HG03097 (cell line): ENCODE data around the gene APC.

Source experiments
- ATAC-seq: cut with Tn5 transposase; IDR thresholded peaks from one replicate; pipeline ENCODE4 v1.9.1; 2021; ENCODE audit not compliant: unreplicated experiment, low FRiP score

Gene APC

DNA sequence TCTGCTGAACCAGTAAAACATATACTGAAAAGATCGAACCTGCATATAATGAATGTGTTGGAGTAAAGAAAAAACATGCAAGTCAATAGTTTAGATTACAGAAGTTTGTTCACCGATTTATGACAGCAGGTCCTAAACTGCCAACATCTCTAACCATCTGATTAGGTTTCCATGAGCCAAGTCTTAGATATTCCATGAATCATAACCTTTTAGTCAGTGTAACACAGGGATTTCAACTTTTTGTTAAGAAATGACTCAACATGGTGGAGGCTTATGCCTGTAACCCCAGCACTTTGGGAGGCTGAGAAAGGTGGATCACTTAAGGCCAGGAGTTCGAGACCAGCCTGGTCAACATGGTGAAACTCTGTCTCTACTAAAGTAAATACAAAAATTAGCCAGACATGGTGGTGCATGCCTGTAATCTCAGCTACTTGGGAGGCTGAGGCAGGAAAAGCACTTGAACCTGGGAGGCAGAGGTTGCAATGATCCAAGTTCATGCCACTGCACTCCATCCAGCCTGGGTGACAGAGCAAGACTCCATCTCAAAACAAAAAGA lies 38.7 kb downstream of the APC start:
- ATAC-seq: no peak

DNA sequence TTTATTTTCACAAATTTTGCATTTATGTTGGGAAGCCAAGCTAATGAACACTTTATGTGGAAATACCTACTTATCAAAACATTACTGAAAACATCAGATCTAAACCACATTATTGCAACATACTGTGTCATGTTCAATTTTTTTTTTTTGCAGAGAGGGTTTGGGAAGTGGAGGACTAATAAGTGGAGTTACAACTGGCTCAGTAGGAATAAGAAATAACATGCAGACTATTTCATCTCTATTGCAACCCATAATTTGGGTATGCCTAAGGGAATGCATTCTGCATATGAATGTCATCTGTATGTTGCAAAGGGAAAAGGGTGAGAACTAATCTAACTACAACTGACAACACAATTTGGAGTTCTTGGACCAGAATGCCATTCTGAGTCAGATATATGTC lies 41.8 kb downstream of the APC start:
- ATAC-seq: no peak

DNA sequence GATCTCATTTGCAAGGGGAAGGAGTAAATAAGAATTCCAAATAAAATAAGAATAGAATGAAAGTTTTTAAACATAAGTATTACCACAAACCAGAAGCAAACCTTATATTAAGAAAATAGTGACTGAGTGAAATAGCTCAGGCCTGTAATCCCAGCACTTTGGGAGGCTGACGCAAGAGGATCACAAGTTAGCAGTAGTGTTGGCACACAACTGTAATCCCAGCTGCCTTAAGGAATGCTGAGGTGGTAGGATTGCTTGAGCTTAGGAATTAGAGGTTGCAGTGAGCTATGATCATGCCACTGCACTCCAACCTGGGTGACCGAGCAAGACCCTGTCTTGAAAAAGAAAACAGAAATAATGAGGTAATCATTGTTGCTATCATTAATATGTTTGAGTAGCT lies 47.0 kb downstream of the APC start:
- no peak for ATAC-seq

DNA sequence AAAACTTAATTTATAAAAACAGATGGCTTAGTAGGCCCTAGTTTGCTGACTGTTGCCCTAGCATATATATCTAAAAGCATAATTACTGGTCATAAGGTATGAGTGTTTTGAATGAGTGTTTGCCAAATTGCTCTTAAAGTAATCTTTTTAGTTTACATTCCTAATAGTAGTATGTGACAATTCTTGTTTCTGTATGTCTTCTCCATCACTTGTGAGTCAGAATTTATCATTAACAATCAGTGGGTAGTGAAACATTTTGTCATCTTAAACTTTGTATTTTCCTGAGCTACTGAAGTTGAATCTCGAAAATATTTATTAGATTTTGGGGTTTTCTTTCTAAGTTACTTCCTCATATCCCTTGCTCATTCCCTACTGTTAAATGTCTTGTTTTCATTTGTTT lies 49.6 kb downstream of the APC start:
- no peak for ATAC-seq

DNA sequence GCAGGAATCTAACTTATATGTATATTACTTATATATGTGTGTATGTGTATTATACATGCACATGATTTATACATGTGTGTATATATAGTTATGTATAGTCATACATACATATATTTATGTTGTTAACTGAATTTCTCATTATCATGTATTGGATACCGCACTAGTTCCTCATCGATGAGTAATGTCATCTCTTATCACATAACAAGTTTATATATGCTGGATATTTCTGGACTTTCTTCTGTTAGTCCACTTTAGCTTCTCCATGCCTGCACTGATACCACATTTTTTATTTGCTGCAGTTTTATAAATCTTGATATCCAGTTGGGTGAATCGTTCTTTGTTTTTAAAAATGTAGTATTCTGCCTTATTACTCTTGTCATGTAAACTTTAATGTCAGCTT lies 50.2 kb downstream of the APC start:
- no peak for ATAC-seq

DNA sequence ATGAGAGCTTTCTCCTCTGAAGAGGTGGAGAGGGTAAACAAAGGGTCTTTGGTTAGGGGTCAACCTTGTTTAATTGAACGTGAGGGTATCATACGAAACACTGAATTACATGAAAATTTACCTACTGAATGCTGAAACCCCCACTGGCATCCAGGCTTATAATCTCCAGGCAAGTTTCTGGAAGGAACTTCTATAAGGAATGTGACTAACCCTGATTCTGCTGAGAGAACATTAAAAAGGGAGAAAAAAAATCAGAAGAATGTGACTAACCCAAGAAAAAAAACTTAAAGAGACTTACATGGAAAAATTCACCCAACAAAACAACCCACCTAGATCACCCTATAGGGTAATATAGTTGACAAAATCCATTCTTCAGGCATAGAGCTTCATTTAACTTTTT lies 55.5 kb downstream of the APC start:
- no peak for ATAC-seq

DNA sequence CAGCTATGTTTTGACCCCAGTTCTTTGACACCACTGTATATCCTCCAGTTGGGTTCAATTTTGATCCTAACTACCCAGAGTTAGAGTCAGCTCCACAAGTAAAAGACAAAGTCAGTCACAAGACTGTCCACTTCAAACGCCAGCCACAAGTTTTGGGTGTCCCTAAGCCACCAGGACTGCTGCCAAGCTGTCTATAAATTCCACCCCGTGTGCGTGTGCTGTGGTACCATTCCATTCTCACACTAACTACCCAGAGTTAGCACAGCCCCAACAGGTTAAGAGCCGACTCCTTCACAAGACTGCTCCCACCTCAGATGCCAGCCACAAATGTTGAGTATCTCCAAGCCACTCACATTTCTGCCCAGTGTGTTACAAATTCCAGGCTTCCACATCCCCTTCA lies 56.7 kb downstream of the APC start:
- ATAC-seq: no peak

DNA sequence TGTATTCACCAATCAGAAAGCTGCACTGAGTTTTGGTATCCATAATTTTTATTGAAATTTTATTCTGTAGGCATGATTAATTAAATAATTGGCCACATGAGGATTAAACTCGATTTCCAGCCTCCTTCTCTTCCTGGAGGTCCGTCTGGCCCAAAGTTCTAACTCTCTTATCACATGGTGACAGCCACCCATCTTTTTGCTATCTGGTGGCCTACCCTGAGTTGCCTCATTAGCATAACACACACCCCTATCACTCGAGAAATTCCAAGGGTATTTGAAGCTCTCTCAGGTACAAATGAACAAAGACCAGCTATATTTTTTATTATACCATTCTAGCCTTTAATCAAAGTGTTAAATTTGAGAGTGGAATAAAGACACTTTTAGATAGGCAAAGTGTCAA lies 57.7 kb downstream of the APC start:
- ATAC-seq: no peak

DNA sequence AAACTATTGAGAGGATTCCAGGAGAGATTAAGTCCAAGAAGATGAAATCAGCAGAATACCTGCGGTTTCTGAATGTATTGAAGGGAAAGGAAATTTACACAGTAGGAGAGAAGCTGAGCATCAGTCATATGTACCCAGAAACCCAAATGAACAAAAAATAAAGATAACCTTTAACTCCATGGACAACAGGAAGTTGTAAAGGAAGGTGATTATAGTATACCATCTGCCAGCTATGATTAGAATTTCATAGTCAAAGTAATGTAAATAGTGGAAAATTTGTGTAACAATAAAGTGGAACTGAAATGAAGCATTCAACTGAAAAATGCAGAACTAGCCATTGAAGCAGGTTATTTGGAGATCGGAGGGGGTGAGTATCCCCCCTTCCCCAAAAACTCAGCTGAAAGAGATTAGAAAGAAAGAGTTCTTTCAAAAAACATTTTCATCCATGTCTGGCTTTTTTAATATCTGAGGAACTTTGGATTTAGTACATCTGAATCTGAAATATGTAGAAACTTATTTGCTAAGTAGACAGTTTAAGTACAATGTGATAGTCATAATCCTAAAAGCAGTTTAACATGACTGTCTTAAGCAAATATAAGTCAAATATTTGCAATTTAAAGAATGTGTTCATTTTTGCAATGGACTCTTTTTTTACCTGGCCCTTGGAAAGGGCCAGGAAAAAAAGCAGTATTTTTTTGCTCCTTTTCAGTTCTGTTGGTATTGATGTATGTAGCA lies 58.4 kb downstream of the APC start:
- ATAC-seq: no peak

DNA sequence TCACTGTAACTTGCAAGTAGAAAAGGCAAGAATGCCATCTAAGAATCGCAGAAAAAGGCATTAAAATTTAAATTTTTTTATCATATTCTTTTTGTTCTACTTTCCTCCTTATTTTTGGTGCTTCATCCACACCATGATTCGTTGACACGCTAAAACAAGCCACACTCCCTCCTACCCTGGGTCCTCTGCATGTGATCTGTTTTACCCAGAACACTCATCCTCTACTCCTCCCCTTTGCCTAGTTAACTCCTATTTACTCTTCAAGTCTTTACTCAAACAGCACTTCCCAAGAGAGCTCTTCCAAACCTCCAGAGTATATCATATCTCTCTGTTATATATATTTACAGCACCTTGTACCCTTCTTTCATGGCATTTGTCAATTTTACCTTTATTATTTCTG lies 62.0 kb downstream of the APC start:
- ATAC-seq: no peak

DNA sequence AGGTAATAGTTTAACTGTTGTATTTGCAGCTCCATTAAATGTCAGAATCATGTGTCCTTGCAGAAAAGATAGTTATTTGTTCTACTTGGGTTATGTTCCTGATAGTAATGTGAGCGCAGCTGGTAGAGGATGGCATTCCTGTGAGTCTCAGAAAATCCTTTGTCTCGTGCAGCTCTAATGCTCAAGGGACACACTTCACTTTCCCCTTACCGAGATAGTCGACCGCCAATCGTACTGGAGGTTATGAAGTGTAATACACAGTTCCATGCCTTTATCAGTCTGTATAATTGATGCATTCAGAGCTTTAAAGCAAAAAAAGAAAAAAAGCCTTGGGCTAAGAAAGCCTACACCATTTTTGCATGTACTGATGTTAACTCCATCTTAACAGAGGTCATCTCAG lies 63.2 kb downstream of the APC start:
- ATAC-seq: no peak

DNA sequence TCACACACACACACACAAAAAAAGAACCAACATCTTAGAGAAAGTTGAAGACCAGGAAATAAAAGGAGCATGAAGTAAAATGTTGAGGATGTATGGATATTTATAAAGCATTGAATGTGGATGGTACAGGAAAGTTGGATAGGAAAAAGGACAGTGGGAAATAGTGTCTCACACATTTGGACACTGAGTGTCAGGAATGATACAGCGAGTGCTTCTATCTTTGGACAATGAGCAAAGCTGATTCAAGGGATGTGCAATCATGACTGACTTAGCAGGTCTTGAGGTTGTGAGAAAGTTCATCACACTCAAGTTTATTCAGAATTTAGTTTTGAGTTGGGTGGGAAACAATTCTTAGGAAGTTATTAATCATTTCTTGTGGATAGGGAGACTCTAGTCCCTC lies 73.3 kb downstream of the APC start:
- no peak for ATAC-seq

DNA sequence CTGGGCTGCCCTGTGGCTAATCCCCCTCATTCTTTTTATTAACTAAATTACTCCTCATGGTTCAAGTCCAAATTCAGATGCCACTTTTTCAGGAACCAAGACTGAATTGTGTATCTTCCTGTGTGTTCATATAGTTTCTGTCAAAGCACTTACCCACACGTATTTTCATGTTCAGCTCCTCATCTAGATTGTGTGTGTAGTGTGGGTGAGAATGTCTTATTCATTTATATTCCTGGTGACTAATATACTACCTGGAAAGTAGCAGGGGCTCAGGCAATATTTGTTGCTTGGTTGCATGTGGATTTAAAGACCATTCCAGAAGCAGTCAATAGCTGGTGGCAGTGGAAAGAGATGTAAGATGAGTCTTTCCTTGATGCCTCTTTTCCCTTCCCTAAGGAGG lies 74.9 kb downstream of the APC start:
- ATAC-seq: no peak

DNA sequence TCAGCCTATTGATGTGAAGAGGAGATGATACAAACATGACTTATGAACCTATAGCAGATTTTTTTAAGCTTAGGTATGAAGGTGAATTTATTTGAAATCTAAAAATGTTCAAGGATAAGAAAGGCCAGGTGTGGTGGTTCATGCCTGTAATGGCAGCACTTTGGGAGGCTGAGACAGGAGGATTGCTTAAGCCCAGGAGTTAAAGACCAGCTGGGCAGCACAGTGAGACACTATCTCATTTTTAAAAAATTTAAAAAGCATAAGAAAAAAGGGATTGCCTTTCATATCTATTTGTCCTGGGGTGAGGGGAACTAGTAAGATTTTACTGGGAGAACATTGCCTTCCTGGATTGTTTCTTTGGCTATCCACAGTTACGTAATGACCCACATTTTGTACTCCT lies 82.6 kb downstream of the APC start:
- ATAC-seq: no peak

DNA sequence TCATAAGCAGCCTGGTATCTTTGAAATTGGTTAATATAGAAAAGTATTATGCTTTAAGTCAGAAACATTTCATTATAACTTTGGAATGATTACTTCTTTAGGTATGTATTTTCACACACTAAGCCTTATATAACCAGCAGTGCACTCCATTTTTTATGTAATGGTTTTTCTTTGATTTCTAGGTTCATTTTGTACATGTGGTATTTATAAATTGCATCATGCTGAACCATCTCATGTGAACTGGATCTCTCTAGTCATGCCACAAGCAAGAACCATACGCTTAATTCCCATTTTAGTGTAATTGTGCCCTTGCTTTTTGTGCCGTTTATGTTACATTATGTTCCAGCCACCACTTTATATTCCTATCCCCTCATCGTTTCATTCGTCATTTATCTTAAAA lies 84.8 kb downstream of the APC start:
- ATAC-seq: no peak

DNA sequence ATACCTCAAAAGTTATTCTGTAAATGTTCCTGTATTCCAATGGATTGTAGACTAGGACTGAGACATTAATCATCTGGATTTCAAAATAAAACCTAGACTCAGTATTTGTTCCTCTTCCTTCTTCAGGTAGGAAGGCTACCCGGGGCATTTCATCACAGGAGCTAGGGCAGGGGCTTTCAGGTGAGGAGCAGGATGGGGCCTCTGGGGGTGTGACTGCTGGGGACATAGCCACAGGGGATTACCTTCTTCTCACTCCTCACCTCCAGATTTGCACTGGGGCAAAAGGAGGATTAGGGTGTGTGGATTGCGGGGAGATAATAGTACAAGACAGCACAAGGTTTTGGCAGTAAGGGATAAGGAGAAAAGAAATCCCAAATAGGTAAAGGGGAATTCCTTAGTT lies 85.5 kb downstream of the APC start:
- ATAC-seq: no peak

DNA sequence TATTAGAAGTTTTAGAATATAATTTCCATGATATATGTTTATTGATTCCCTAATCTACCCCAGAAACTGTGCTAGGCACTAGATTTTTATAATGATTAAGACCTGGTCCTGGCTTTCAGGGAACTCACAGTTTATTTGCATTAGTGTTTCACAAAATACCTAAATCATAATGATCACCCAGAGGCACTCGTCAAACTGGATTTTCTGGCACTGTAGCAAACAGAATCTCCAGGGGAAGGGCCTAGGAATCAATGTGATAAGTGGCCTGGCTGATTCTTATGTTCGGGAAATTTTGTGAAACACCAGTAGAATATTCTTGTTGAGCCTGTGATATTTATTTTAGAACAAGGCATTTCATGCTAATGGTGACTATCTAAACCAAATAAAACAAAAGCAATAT lies 86.0 kb downstream of the APC start:
- no peak for ATAC-seq

DNA sequence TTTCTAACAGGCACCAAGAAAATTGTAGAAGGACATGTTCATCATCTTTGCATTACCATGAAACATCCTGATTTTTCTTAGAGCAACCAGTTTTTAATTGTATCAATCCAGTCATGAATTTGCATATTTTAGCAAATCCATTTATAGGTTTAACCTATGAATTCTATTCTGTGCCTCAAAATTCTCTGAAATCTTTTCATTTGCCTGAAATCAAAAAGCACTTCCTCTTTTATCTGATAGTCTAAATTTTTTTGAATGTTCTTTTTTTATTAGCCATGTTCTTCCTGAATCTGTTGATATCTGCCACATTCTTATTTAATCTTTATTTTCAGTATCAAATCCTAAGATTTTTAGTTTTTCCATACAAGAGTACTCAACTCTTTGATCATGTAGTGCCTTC lies 86.5 kb downstream of the APC start:
- ATAC-seq: no peak

DNA sequence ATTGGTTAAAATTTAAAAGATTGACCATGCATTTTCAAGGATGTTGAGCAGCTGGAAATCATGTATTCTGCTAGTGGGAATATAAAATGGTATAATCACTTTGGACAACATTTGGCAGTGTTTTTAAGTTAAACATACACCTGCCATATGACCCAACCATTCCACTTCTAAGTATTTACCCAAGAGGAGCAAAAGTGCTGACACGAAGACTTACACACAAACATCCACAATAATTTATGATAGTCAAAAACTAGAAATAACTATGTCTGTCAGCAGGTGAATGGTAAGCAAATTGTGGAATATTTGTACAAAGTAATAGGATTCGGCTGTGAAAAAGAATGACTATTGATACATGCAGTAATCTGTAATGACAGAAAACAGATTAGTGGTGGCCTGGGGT lies 92.7 kb downstream of the APC start:
- ATAC-seq: no peak

DNA sequence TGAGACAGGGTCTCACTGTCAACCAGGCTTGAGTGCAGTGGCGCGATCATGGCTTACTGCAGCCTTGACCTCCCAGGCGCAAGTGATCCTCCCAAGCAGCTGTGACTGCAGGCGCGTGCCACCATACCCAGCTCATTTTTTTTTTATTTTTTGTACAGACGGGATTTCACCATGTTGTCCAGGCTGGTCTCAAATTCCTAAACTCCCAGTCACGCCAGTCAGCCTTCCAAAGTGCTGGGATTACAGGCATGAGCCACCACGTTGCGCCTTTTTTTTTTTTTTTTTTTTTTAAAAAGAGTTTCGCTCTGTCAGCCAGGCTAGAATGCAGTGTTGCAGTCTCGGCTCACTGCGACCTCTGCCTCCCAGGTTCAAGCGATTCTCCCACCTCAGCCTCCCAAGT lies 96.3 kb downstream of the APC start:
- ATAC-seq: no peak

DNA sequence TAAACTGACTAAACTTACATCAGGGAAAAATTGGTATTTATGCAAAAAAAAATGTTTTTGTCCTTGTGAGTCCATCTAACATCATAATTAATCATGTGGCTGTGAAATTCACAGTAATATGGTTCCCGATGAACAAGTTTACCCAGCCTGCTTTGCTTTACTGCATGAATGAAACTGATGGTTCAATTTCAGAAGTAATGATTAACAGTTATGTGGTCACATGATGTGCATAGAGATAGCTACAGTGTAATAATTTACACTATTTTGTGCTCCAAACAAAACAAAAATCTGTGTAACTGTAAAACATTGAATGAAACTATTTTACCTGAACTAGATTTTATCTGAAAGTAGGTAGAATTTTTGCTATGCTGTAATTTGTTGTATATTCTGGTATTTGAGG lies 106.8 kb downstream of the APC start:
- ATAC-seq: no peak

DNA sequence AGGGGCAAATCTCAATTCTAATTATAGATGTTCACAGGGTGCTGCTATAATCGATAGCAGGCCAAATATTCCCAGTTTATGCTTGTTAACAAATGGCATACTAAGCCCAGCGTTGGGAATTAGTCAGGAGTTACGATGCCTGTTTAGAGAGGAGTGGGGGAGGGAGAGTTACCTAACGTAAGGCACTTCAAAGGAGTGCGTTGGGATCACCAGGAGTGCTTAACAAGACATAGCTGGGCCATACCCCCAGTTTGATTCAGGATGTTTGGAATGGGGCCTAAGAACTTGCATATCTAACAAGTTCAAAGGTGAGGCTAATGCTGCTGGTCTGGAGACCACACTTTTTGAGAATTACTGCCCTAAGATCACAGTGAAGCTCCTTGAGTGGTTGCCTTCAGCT lies 108.9 kb downstream of the APC start:
- no peak for ATAC-seq

DNA sequence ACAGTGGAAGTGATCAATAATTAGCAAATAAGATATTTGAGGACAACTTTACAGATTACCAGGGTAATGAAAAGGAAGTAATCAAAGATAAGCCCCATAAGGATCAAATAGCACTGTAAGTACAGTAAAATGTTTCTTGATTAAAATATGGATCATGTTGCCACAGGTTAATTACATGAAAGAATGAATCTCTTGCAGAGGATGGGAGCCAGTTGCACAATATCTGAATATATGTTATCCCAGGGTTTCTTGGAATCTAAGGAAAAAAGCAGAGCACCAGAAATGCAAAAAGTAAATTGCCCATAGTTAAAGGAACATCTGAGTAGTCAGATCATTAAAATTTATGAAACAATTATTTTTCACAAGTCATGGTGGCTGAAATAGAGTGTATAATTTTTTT lies 109.6 kb downstream of the APC start:
- ATAC-seq: no peak
